ENCODE data around the gene MAGED4.
"Not testable (repeated sequence)": the region's sequence is repeated elsewhere in the genome, so short reads cannot be mapped to it uniquely, and the experiment has no call there.

Gene MAGED4, protein sequence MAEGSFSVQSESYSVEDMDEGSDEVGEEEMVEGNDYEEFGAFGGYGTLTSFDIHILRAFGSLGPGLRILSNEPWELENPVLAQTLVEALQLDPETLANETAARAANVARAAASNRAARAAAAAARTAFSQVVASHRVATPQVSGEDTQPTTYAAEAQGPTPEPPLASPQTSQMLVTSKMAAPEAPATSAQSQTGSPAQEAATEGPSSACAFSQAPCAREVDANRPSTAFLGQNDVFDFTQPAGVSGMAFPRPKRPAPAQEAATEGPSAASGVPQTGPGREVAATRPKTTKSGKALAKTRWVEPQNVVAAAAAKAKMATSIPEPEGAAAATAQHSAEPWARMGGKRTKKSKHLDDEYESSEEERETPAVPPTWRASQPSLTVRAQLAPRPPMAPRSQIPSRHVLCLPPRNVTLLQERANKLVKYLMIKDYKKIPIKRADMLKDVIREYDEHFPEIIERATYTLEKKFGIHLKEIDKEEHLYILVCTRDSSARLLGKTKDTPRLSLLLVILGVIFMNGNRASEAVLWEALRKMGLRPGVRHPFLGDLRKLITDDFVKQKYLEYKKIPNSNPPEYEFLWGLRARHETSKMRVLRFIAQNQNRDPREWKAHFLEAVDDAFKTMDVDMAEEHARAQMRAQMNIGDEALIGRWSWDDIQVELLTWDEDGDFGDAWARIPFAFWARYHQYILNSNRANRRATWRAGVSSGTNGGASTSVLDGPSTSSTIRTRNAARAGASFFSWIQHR

DNA sequence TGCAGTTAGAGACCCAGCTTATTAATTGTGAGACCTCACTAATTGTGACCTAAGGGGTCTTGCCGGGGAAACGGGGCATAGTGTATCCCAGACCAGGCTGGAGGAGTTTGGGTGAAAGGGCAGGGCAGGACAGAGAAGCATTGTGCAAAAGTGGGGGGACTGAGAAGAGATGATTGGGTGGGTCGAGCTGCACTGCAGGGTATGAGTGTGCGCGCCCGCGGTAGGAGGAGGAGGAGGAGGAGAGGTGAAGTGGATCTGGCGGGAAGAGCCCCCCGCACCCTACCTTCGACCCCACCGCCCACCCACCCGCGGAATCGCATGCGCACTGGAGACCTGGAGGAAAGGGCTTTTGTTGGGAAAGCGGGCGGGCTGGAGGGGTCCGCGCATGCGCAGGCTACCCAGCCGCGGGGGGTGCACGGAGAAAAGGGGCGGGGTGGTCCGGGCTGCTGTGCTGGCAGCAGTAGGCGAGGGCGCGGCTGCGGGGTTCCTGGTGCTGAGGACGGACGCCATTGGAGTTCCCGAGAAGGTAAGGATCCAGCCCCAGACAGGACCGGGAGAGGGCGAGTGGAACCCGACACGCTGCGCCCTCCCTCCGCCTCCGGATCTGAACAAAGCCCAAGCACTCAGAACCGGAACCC lies at the start of gene MAGED4:
Gene MAGED4, plus strand, starts transcription at position 449 of the 638 bp plus-strand sequence. CDS start 1,035 bp downstream, outside the sequence.
- FAIRE-seq, result peak; percentile 86

GRCh38 chrX:52138830-52139544 lies 45.7 kb upstream of the MAGED4 start:
- FAIRE-seq, result no peak

DNA sequence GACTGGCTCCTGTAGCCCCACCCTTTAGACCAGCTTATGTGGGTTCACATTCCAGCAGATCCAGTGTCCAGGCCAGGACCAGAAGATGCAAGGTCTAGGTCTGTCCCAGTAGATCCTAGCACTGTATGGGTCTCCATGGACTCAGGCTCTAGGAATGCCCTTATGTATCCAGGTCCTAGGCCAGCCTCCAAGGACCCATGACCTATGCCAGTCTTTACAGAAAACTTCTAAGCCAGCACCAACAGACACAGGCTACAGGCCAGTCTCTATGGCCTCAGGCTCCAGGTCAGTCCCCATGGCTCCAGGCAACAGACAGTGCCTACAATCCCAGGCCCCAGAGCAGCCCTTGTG lies 45.2 kb upstream of the MAGED4 start:
- no peak for FAIRE-seq

GRCh38 chrX:52140020-52140419 lies 44.7 kb upstream of the MAGED4 start:
- no peak for FAIRE-seq

DNA sequence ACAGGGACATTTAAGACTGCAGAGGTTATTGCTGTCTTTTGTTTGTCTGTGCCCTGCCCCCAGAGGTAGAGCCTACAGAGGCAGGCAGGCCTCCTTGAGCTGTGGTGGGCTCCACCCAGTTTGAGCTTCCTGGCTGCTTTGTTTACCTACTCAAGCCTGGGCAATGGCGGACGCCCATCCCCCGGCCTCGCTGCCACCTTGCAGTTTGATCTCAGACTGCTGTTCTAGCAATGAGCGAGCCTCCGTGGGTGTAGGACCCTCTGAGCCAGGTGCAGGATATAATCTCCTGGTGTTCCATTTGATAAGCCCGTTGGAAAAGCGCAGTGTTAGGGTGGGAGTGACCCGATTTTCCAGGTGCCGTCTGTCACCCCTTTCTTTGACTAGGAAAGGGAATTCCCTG lies 34.0 kb upstream of the MAGED4 start:
- FAIRE-seq, result not testable (repeated sequence)

- FAIRE-seq, result not testable (repeated sequence)
Observed at GRCh38 chrX:52160140-52160539, 24.5 kb upstream of the MAGED4 start.

DNA sequence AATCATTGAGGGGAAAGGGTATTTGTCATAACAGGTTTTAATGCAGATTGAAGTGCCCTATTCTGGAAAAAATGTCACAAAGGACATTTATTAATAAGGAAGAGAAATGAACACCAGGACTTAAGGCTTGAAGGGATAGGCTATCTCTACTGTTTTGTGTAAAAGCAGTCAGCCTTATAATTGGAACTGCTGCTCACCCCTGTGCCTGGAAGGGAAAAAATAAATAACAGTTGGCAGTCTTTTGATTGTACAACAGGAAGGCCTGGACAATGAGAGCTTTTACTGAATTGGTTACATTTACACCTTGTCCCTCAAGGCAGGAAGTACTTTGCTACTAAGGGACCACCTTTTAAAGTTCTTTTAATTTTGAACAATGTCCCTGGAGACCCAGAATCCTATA lies 17.8 kb upstream of the MAGED4 start:
- FAIRE-seq, result no peak

DNA sequence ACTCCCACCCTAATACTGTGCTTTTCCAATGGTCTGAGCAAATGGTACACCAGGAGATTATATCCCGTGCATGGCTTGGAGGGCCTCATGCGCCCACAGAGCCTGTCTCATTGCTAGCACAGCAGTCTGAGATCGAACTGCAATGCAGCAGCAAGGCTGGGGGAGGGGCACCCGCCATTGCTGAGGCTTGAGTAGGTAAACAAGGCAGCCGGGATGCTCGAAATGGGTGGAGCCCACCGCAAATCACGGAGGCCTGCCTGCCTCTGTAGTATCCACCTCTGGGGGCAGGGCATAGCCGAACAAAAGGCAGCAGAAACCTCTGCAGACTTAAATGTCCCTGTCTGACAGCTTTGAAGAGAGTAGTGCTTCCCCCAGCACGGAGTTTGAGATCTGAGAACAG lies 13.6 kb upstream of the MAGED4 start:
- FAIRE-seq, result not testable (repeated sequence)

GRCh38 chrX:52185078-52185453 lies 378 bp downstream of the MAGED4 start:
- FAIRE-seq, result not testable (repeated sequence)

DNA sequence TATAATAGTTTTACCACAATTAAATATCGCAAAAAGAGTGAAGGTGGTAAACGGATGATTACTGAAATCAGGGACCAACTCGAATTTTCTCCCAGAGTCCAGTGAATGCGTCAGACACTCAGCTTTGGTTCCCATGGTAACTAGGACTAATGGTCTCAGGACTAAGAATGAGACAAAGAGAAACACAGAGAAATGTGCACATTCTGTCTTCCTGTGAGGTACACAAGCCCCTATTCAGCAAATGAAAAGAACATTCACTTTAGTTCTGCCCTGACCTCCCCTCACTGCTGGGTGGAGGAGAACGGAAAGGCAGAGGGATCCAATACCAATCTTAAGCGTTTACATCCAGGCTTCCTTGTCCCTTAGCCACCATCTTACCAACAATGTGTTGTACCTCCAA lies 26.7 kb downstream of the MAGED4 start:
- FAIRE-seq, result not testable (repeated sequence)

DNA sequence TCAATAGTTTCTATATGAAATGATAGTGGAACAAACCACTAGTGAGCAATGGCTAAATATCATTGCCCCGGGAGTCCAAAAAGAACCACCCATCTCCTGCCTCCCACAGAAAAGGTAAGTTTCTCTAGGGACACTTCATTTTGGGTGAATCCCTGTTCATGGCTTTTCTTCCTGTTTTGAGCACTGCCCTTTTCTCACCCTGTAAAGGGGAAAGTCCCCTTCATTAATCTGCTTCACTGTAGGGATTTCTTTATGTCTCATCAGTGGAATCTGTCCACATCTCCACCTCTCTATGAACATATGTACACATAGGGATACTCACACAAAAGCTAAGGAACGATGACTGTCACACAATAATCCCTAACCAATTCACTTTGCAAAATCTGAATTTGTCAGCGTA lies 28.6 kb downstream of the MAGED4 start:
- FAIRE-seq, result no peak

DNA sequence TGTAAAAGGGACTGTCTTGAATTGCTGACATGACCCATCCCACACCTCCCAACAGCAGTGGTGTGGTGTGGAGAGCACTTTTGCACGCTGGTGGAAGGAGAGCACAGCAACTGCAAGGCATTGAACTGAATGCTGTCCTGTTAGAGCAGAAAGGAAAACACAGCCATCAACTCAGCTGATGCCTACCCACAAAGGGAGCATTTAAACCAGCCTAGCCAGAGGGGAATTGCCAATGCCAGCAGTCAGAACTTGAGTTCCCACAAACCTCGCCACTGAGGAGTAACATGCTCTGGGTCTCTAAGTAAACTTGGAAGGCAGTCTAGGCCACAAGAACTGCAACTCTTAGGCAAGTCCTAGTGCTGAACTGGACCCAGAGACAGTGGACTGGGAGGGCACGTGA lies 31.9 kb downstream of the MAGED4 start:
- no peak for FAIRE-seq

DNA sequence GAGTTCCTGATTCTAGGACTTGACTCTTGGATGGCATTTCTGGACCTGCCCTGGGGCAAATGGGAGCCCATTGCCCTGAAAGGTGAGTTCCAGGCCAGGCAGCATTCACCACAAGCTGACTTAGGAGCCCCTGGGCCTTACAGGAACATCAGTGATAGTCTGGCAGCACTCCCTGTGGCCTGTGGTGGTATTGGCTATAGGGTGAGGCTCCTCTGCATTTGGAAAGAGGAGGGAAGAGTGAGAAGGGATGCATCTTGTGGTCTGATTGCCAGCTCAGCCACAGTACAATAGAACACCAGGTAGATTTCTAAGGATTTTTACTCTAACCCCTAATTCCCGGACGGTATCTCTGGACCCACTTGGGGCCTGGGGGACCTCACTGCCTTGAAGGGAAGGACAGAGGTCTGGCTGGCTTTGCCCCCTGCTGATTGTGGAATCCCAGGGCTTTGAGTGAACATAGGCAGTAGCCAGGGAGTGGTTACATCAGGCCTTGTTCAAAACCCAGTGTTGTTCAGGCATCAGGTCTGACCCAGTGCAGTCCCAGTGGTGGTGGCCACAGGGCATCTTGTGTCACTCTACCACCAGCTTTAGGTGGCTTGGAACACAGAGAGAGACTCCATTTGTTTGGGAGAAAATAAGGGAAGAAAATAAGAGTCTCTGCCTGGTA lies 32.9 kb downstream of the MAGED4 start:
- no peak for FAIRE-seq

DNA sequence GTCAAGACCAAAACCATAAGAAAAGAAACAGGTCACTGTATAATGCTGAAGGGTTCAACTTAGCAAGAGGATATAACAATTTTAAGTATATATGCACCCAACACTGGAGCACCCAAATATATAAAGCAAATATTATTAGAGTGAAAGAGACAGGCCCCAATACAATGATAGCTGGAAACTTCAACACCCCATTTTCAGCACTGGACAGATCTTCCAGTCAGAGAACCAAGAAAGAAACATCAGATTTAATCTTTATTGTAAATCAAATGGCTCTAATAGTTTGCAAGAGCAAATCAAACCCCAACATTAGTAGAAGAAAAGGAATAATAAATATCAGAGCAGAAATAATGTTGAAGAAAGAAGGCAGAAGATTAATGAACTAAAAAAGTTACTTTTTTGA lies 36.2 kb downstream of the MAGED4 start:
- FAIRE-seq, result no peak
